ENCODE measurements around the gene MEX3D.

GRCh38 chr19:1551068-1552040 is 16.8 kb downstream of the MEX3D start:
- TF ChIP-seq CTCF (IDR thresholded peaks at IDR 0.05; ENCODE audit: poor library complexity) (no peak), EZH2 (IDR thresholded peaks at IDR 0.05; ENCODE audit: borderline replicate concordance) (no peak), EZH2phosphoT487 (IDR thresholded peaks at IDR 0.05; ENCODE audit: low read depth, severe bottlenecking, unreplicated experiment) (no peak)

All from hepatocyte (in vitro differentiated cells).